ENCODE results near the gene PBXIP1. TPM values are rescaled to one million over a fixed set of nuclear protein-coding genes. Genes with fewer than 3 reads are reported as not detected.

PBXIP1 gene
- total RNA-seq, 3 donors from 2014 or later = 35.6 to 146 (median 49.4) TPM

DNA sequence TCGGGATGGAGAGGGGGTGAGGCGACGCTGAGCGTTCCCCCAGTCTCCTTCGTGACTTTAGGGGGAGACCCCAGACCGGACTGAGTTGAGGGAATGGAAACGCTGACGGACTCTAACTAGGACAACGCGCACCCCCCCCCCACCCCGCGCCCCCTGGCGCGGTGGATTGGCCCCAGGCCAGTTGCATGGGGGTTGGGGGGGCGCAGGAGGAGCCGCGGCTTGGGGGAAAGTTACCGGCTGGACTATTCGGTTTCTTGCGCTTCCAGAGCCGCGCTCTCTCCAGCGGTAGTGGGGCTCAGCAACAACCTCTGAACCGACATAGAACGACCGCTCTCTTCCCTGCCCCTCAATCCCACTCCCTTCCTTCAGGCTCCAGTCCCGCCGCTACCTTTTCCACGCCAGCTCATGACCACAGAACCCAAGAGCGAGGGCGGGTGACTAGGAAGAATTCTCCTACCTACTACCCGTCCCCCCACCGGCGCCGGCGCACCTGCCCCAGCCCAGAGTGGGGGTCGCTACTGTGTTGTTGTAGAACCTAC, 47.4 kb upstream of the PBXIP1 start:
- intact Hi-C loops (cut with DNase I, micrococcal nuclease) = no loop called here
- TF ChIP-seq, protein P1, sequence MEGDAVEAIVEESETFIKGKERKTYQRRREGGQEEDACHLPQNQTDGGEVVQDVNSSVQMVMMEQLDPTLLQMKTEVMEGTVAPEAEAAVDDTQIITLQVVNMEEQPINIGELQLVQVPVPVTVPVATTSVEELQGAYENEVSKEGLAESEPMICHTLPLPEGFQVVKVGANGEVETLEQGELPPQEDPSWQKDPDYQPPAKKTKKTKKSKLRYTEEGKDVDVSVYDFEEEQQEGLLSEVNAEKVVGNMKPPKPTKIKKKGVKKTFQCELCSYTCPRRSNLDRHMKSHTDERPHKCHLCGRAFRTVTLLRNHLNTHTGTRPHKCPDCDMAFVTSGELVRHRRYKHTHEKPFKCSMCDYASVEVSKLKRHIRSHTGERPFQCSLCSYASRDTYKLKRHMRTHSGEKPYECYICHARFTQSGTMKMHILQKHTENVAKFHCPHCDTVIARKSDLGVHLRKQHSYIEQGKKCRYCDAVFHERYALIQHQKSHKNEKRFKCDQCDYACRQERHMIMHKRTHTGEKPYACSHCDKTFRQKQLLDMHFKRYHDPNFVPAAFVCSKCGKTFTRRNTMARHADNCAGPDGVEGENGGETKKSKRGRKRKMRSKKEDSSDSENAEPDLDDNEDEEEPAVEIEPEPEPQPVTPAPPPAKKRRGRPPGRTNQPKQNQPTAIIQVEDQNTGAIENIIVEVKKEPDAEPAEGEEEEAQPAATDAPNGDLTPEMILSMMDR (IDR thresholded peaks at IDR 0.05) = no peak
- DNase-seq (peak; percentile 55 to 75 (median 64)), ATAC-seq (no peak)
- H3K36me3 ChIP-seq (ENCODE audit: low read depth) = no peaks in the 10 kb centered on the region
- H3K4me3 ChIP-seq = peak overlapping the region; percentile 84
- peaks cover 58% of the 10 kb centered on the region for H3K4me1 ChIP-seq (ENCODE audit: low read depth)
- H3K9me3 ChIP-seq = no peaks in the 10 kb centered on the region

DNA sequence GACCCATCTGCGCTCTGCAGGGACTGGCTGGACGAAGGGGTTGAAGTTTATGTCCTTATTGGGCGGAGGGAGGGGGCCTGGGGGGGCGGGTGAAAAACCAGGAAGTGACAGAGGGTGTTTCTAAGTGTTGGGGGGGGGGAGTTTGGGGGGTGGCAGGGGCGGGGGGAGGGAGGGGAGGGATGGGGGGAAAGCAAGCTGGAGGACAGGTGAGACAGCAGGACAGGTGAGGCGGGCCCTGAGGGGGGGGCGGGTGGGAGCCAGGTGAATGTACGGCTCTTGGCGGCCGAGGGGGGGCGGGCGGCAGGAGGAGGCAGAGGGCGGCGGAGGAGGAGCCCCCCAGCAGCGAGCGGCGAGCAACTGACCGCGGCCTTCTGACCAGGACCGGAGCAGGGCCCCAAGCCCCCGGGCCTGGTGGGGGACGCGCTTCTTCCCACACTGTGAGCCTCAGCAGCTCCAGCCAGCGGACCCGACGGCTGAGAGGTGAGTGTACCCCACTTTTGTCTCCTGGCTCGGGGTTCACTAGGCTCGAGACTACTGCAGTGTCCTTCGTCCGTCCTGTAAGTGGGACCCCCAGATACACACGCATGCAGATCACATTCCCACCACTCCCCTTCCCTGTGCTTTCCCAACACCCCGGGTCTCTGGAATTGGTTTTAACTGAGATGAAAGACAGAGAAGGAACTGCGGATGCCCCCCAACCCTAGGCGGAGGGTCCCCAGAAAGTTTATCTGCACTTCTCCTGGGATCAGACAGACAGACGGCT, 46.7 kb upstream of the PBXIP1 start, which contains the start of gene ZBTB7B:
Gene ZBTB7B, plus strand, starts transcription at position 339 of the 763 bp plus-strand sequence. CDS start 11,859 bp downstream, outside the sequence.
- intact Hi-C loops (cut with DNase I, micrococcal nuclease) = no loop called here
- TF ChIP-seq, protein P1 (IDR thresholded peaks at IDR 0.05) = no peak
- H3K9me3 ChIP-seq = no peaks in the 10 kb centered on the region
- ATAC-seq = peak; percentile 5
- peak; percentile 59 to 83 (median 78) for DNase-seq
- no peaks in the 10 kb centered on the region for H3K36me3 ChIP-seq (ENCODE audit: low read depth)
- peak within 1 kb of the TSS; percentile 84 for H3K4me3 ChIP-seq
- H3K4me1 ChIP-seq (ENCODE audit: low read depth) = peaks cover 54% of the 10 kb centered on the region

DNA sequence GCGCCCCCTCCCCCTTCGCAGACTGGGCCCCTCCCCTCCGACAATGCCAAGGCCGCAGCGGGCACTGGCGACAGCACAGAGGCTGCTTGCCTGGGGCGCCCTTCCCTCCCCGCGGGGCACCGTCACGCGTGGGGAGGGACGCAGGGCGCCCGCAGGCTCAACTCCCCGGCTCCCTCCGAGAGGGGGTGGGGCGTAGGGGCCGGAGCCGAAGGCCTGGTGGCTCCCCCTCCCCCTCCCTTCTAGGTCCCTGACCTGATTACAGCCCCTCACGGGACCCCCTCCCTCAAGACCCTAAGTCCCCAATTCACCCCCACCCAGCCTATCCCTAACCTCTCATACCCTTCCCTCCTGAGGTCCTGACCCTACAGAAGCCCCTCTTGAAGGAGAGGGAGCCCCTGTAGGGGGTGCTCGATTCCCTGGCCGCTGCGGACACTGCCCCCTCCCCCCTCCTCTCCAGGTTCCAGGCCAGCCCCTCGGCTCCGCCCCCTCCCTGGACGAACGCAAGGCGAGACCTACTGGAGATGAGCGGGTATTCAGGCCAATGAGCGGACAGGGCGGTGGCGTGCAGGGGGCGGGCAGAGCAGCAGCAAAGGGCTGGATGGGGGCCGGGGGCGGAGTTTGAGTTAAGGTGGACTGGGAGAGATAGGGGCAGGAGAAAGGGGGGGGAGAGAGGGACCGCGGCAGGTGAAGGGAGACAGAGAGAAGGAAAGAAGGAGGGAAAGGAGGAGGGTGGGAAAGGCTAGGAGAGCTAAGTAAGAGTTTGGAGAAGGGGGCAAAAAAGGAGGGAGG, 46.0 kb upstream of the PBXIP1 start:
- Histone ChIP-seq H3K36me3 (ENCODE audit: low read depth) (no peaks in the 10 kb centered on the region), H3K9me3 (no peaks in the 10 kb centered on the region), H3K4me1 (ENCODE audit: low read depth) (peaks cover 46% of the 10 kb centered on the region), H3K4me3 (peak overlapping the region; percentile 51)
- peak; percentile 75 for ATAC-seq
- intact Hi-C loops (cut with DNase I, micrococcal nuclease) = no loop called here
- peak; percentile 100 for DNase-seq
- TF ChIP-seq, protein P1 (IDR thresholded peaks at IDR 0.05) = peak; percentile 6

DNA sequence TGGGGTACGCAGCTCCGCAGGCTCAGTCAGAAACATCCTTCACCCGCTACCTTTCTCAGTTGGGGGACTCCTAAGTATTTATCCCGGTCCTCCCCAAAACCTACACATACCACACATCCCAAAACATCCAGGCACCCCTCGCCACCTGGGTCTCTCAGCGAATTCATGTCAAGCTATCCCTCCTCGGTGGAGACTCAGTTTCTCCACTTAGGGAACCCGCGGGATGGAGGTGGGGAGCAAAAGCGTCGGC, 45.5 kb upstream of the PBXIP1 start:
- DNase-seq (no peak), ATAC-seq (no peak)
- no peaks in the 10 kb centered on the region for H3K9me3 ChIP-seq
- TF ChIP-seq, protein P1 (IDR thresholded peaks at IDR 0.05) = no peak
- peaks cover 41% of the 10 kb centered on the region for H3K4me1 ChIP-seq (ENCODE audit: low read depth)
- intact Hi-C loops (cut with DNase I, micrococcal nuclease) = no loop called here
- peak overlapping the region; percentile 51 for H3K4me3 ChIP-seq
- no peaks in the 10 kb centered on the region for H3K36me3 ChIP-seq (ENCODE audit: low read depth)

DNA sequence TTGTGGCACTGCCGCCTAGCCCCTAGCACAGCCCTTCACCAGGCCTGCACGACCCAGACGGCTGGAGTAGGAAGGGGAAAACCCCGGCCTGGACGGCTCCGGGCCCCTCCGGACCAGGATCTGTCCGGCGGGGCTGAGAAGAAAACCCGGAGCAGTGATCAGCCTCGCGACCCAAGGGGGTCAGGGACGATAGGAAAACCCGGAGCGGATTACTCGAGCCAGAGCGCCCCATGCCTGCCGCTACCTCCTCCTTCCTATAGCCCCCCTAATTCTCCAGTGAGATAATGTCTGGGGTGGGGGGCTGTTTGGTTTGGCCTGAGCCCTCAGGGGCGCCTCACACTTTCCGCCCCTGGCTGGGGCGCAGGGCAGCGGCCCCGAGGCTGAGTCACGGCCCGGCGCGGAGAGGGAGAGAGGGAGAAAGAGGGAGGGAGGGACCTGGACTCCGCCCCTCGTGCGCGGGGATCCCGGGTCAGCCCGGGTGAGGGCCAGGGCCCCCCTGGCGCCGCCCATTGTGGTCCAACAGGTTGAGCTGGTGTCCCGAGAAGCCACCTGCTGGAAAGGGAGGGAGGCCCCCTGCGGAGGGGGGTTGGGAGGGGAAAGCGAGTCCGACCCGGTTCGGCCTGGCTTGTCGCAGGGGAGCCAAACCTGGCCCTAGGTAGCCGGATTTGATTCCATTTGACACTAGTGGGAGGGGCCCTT, 45.0 kb upstream of the PBXIP1 start:
- peaks cover 36% of the 10 kb centered on the region for H3K4me1 ChIP-seq (ENCODE audit: low read depth)
- DNase-seq (peak; percentile 96 to 98 (median 97)), ATAC-seq (peak; percentile 67)
- H3K36me3 ChIP-seq (ENCODE audit: low read depth) = no peaks in the 10 kb centered on the region
- H3K4me3 ChIP-seq = peak overlapping the region; percentile 51
- intact Hi-C loops (cut with DNase I, micrococcal nuclease) = no loop called here
- H3K9me3 ChIP-seq = no peaks in the 10 kb centered on the region
- TF ChIP-seq, protein P1 (IDR thresholded peaks at IDR 0.05) = no peak
